HEK293 (cell line): ENCODE data around the gene FXYD4.
A peak's percentile ranks its signal among the peaks of the same experiment; 100 is the strongest.

Experiments used
- BCL11B ChIP-seq: fragments of 450-650 bp; formaldehyde crosslinking; IDR thresholded peaks from 2 replicates; pipeline ENCODE4 v1.5.1; 2016; ENCODE audit warnings: low read depth, missing biosample characterization, missing genetic modification characterization
- FEZF1 ChIP-seq: fragments of 450-650 bp; formaldehyde crosslinking; IDR thresholded peaks from 2 replicates; pipeline ENCODE4 v1.5.1; 2016; ENCODE audit warnings: missing biosample characterization, missing genetic modification characterization
- MZF1 ChIP-seq: fragments of 450-650 bp; formaldehyde crosslinking; IDR thresholded peaks from 2 replicates; pipeline ENCODE4 v1.5.1; 2017; ENCODE audit warnings: missing biosample characterization, missing genetic modification characterization, borderline replicate concordance
- OVOL3 ChIP-seq: fragments of 450-650 bp; formaldehyde crosslinking; IDR thresholded peaks from 2 replicates; pipeline ENCODE4 v1.5.1; 2016; ENCODE audit warnings: missing biosample characterization, missing genetic modification characterization
- PBX3 ChIP-seq: sonication (generic); formaldehyde crosslinking; IDR thresholded peaks from 2 replicates; pipeline ENCODE4 v1.8.1; 2022; ENCODE audit warnings: mild to moderate bottlenecking, moderate library complexity, missing genetic modification reagents
- PRDM4 ChIP-seq: fragments of 450-650 bp; formaldehyde crosslinking; IDR thresholded peaks from 2 replicates; pipeline ENCODE4 v1.5.1; 2017; ENCODE audit warnings: missing biosample characterization, missing genetic modification characterization
- SP3 ChIP-seq: fragments of 450-650 bp; formaldehyde crosslinking; IDR thresholded peaks from 2 replicates; pipeline ENCODE4 v1.5.1; 2016; ENCODE audit warnings: missing biosample characterization, missing genetic modification characterization
- WT1 ChIP-seq: fragments of 450-650 bp; formaldehyde crosslinking; IDR thresholded peaks from 2 replicates; pipeline ENCODE4 v1.5.1; 2016; ENCODE audit warnings: missing biosample characterization, missing genetic modification characterization
- ZBTB10 ChIP-seq: fragments of 450-650 bp; formaldehyde crosslinking; IDR thresholded peaks from 2 replicates; pipeline ENCODE4 v1.5.1; 2016; ENCODE audit warnings: missing biosample characterization, missing genetic modification characterization
- ZBTB11 ChIP-seq: fragments of 450-650 bp; formaldehyde crosslinking; conservative IDR thresholded peaks from 2 replicates; pipeline ENCODE4 v1.5.1; 2016; ENCODE audit warnings: low read depth, missing biosample characterization, missing genetic modification characterization
- ZEB2 ChIP-seq: fragments of 450-650 bp; formaldehyde crosslinking; IDR thresholded peaks from 2 replicates; pipeline ENCODE4 v1.5.1; 2016; ENCODE audit warnings: missing biosample characterization, missing genetic modification characterization
- ZNF112 ChIP-seq: fragments of 450-650 bp; formaldehyde crosslinking; IDR thresholded peaks from 2 replicates; pipeline ENCODE4 v1.5.0; 2017; ENCODE audit warnings: missing biosample characterization, missing genetic modification characterization
- ZNF146 ChIP-seq: fragments of 450-650 bp; formaldehyde crosslinking; IDR thresholded peaks from 2 replicates; pipeline ENCODE4 v1.5.1; 2016; ENCODE audit warnings: missing biosample characterization, missing genetic modification characterization
- ZNF16 ChIP-seq: fragments of 450-650 bp; formaldehyde crosslinking; IDR thresholded peaks from 2 replicates; pipeline ENCODE4 v1.5.1; 2016; ENCODE audit warnings: low read depth, missing biosample characterization, missing genetic modification characterization
- ZNF211 ChIP-seq: fragments of 450-650 bp; formaldehyde crosslinking; IDR thresholded peaks from 2 replicates; pipeline ENCODE4 v1.5.1; 2016; ENCODE audit warnings: low read depth, missing biosample characterization, missing genetic modification characterization
- ZNF24 ChIP-seq: fragments of 450-650 bp; formaldehyde crosslinking; IDR thresholded peaks from 2 replicates; pipeline ENCODE4 v1.5.1; 2016; ENCODE audit warnings: missing biosample characterization, missing genetic modification characterization
- ZNF274 ChIP-seq, 2 experiments: fragments of 200-500 bp in 1 of 2; fragments of 450-650 bp in 1 of 2; sonication (Bioruptor generic) in 1 of 2; formaldehyde crosslinking in 1 of 2; IDR thresholded peaks; 2 replicates each; pipeline versions ENCODE4 v1.5.1 to v1.6.1; 2014 to 2016; ENCODE audit warnings: borderline replicate concordance in 1 of 2, inconsistent platforms in 1 of 2, low read length in 1 of 2, missing biosample characterization in 1 of 2, missing genetic modification characterization in 1 of 2
- ZNF302 ChIP-seq: fragments of 450-650 bp; formaldehyde crosslinking; IDR thresholded peaks from 2 replicates; pipeline ENCODE4 v1.5.1; 2016; ENCODE audit warnings: missing biosample characterization, missing genetic modification characterization, low read depth
- ZNF354C ChIP-seq: fragments of 450-650 bp; formaldehyde crosslinking; IDR thresholded peaks from 2 replicates; pipeline ENCODE4 v1.5.1; 2016; ENCODE audit warnings: missing biosample characterization, missing genetic modification characterization, low read depth, borderline replicate concordance
- ZNF366 ChIP-seq: fragments of 450-650 bp; formaldehyde crosslinking; conservative IDR thresholded peaks from 2 replicates; pipeline ENCODE4 v1.5.1; 2016; ENCODE audit warnings: missing biosample characterization, missing genetic modification characterization
- ZNF394 ChIP-seq: fragments of 450-650 bp; formaldehyde crosslinking; IDR thresholded peaks from 2 replicates; pipeline ENCODE4 v1.5.1; 2016; ENCODE audit warnings: missing biosample characterization, missing genetic modification characterization, mild to moderate bottlenecking, moderate library complexity, borderline replicate concordance
- ZNF404 ChIP-seq: fragments of 450-650 bp; formaldehyde crosslinking; IDR thresholded peaks from 2 replicates; pipeline ENCODE4 v1.5.1; 2017; ENCODE audit warnings: missing biosample characterization, missing genetic modification characterization
- ZNF423 ChIP-seq: fragments of 450-650 bp; formaldehyde crosslinking; IDR thresholded peaks from 2 replicates; pipeline ENCODE4 v1.5.1; 2016; ENCODE audit warnings: missing biosample characterization, missing genetic modification characterization
- ZNF48 ChIP-seq: fragments of 450-650 bp; formaldehyde crosslinking; IDR thresholded peaks from 2 replicates; pipeline ENCODE4 v1.5.1; 2016; ENCODE audit warnings: missing biosample characterization, missing genetic modification characterization
- ZNF488 ChIP-seq: fragments of 450-650 bp; formaldehyde crosslinking; IDR thresholded peaks from 2 replicates; pipeline ENCODE4 v1.5.1; 2016; ENCODE audit warnings: missing biosample characterization, missing genetic modification characterization
- ZNF555 ChIP-seq: fragments of 450-650 bp; formaldehyde crosslinking; conservative IDR thresholded peaks from 2 replicates; pipeline ENCODE4 v1.5.1; 2017; ENCODE audit warnings: missing biosample characterization, mild to moderate bottlenecking, missing genetic modification characterization, inconsistent platforms
- ZNF747 ChIP-seq: fragments of 450-650 bp; formaldehyde crosslinking; IDR thresholded peaks from 2 replicates; pipeline ENCODE4 v1.5.1; 2016; ENCODE audit warnings: missing biosample characterization, missing genetic modification characterization
- ZNF837 ChIP-seq: fragments of 450-650 bp; formaldehyde crosslinking; IDR thresholded peaks from 2 replicates; pipeline ENCODE4 v1.5.1; 2016; ENCODE audit warnings: missing biosample characterization, missing genetic modification characterization
- ZSCAN16 ChIP-seq: fragments of 450-650 bp; formaldehyde crosslinking; IDR thresholded peaks from 2 replicates; pipeline ENCODE4 v1.5.1; 2016; ENCODE audit warnings: missing biosample characterization, missing genetic modification characterization

Gene FXYD4

GRCh38 chr10:43396928-43397624, 25.6 kb downstream of the FXYD4 start (continued):
- TF ChIP-seq ZNF274 (IDR thresholded peaks at IDR 0.05; ENCODE audit: low read length) (no peak), ZNF274 (tag by site-specific recombination; IDR thresholded peaks at IDR 0.05; ENCODE audit: borderline replicate concordance) (no peak), ZNF394 (tag by site-specific recombination) (peak; percentile 40; the same call in 1 of the 2 replicates), ZNF747 (no peak), ZNF404 (tag by site-specific recombination) (no peak), ZNF24 (peak; percentile 70; the same call in 1 of the 2 replicates), ZNF423 (tag by site-specific recombination) (peak; percentile 83), FEZF1 (tag by site-specific recombination) (no peak), ZNF354C (tag by site-specific recombination) (no peak), ZNF112 (tag by site-specific recombination) (no peak), ZNF146 (tag by site-specific recombination) (no peak), ZNF48 (no peak), ZBTB10 (tag by site-specific recombination) (peak; percentile 94), OVOL3 (no peak), ZNF302 (tag by site-specific recombination) (no peak), ZSCAN16 (tag by site-specific recombination) (no peak), ZBTB11 (peak; percentile 93), BCL11B (peak; percentile 79; the same call in 1 of the 2 replicates), SP3 (tag by site-specific recombination) (peak; percentile 75), PBX3 (CRISPR knock-in tag) (peak; percentile 81), MZF1 (no peak), ZEB2 (tag by site-specific recombination) (peak; percentile 98), ZNF555 (tag by site-specific recombination) (no peak), ZNF16 (tag by site-specific recombination) (no peak), ZNF488 (tag by site-specific recombination) (no peak), WT1 (no peak), ZNF211 (tag by site-specific recombination) (no peak), ZNF837 (tag by site-specific recombination) (no peak), PRDM4 (tag by site-specific recombination) (peak; percentile 70), ZNF366 (peak; percentile 93)
